CD1c-positive myeloid dendritic cell (primary cell): ENCODE data around the gene CYP2R1.
"Not testable (repeated sequence)": the region's sequence is repeated elsewhere in the genome, so short reads cannot be mapped to it uniquely, and the experiment has no call there.

Source experiments
- DNase-seq: peaks from one replicate; pipeline ENCODE4 v3.0.0-alpha.2; 2016; ENCODE audit errors: extremely low spot score

The CYP2R1 gene

GRCh38 chr11:14892577-14892976 is 546 bp upstream of the CYP2R1 start:
- DNase-seq = no peak

- DNase-seq = peak; percentile 94
Observed at GRCh38 chr11:14891143-14892035, 642 bp downstream of the CYP2R1 start.

GRCh38 chr11:14886513-14886912 is 5.5 kb downstream of the CYP2R1 start:
- DNase-seq = no peak

- no peak for DNase-seq
Observed at GRCh38 chr11:14884667-14885273, 7.3 kb downstream of the CYP2R1 start.

- not testable (repeated sequence) for DNase-seq
Observed at GRCh38 chr11:14883683-14884082, 8.3 kb downstream of the CYP2R1 start.

- DNase-seq = no peak
Observed at GRCh38 chr11:14882196-14882595, 9.8 kb downstream of the CYP2R1 start.

GRCh38 chr11:14881576-14882193 is 10.3 kb downstream of the CYP2R1 start:
- DNase-seq = no peak

- DNase-seq = no peak
Observed at GRCh38 chr11:14875163-14875562, 16.9 kb downstream of the CYP2R1 start.

GRCh38 chr11:14873632-14874031 is 18.4 kb downstream of the CYP2R1 start:
- DNase-seq = no peak

- DNase-seq = no peak
Observed at GRCh38 chr11:14872032-14872431, 20.0 kb downstream of the CYP2R1 start.

GRCh38 chr11:14863775-14864174 is 28.3 kb downstream of the CYP2R1 start:
- not testable (repeated sequence) for DNase-seq

- DNase-seq = no peak
Observed at GRCh38 chr11:14861680-14862079, 30.4 kb downstream of the CYP2R1 start.

- DNase-seq = no peak
Observed at GRCh38 chr11:14860511-14860910, 31.5 kb downstream of the CYP2R1 start.

- no peak for DNase-seq
Observed at GRCh38 chr11:14858404-14858803, 33.6 kb downstream of the CYP2R1 start.

GRCh38 chr11:14857621-14858020 is 34.4 kb downstream of the CYP2R1 start:
- no peak for DNase-seq

- DNase-seq = no peak
Observed at GRCh38 chr11:14855890-14856289, 36.1 kb downstream of the CYP2R1 start.

GRCh38 chr11:14854057-14854456 is 38.0 kb downstream of the CYP2R1 start:
- no peak for DNase-seq

GRCh38 chr11:14852571-14853177 is 39.4 kb downstream of the CYP2R1 start:
- DNase-seq = no peak

GRCh38 chr11:14842002-14842401 is 50.0 kb downstream of the CYP2R1 start:
- no peak for DNase-seq

- no peak for DNase-seq
Observed at GRCh38 chr11:14835496-14836492, 56.2 kb downstream of the CYP2R1 start.
